Stomach (tissue), 4 donors: ENCODE data around the gene KIRREL3.

Experiments
- EP300 ChIP-seq: sonication (generic); formaldehyde crosslinking; IDR thresholded peaks from one replicate; pipeline ENCODE4 v1.6.1; 2017; ENCODE audit warnings: antibody characterized with exemption
- POLR2A ChIP-seq, 4 donors: fragments of 450-650 bp; IDR thresholded peaks; one replicate each; pipeline ENCODE4 v1.6.1; 2016; ENCODE audit warnings: antibody characterized with exemption in 4 of 4, control low read depth in 2 of 4, mild to moderate bottlenecking in 1 of 4, moderate library complexity in 1 of 4
- POLR2AphosphoS5 ChIP-seq, 3 donors: sonication (generic); formaldehyde crosslinking; IDR thresholded peaks; one replicate each; pipeline ENCODE4 v1.6.1; 2016; ENCODE audit warnings: antibody characterized with exemption in 3 of 3
- TF ChIP-seq, protein P1 (sequence below), 7 experiments: fragments of 450-650 bp in 4 of 7; fragments of 200-600 bp in 3 of 7; sonication (generic) in 3 of 7; IDR thresholded peaks; one replicate each; pipeline ENCODE4 v1.5.1; 2016 to 2019; ENCODE audit warnings: antibody characterized with exemption in 7 of 7, control low read depth in 2 of 7, mild to moderate bottlenecking in 1 of 7

DNA sequence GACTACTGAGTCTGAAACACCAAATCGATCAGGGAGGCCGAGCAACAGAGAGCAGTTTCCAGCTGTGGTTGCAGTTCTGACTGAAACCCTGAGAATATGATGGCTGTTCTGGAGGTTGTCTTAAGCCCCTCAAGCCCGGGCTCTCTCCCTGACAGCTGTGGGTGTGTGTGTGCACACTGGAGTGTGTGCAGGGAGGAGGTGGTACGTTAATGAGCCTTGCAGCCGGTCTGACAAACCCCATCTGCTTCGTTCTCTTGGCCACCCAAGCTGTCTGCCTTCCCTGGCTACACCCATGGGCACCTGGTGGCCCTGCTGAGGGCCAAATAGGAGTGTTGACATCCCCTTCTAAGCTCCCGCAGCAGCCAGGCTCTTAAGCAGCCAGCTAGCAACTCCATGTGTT, 189.8 kb downstream of the KIRREL3 start:
- TF ChIP-seq, protein P1, sequence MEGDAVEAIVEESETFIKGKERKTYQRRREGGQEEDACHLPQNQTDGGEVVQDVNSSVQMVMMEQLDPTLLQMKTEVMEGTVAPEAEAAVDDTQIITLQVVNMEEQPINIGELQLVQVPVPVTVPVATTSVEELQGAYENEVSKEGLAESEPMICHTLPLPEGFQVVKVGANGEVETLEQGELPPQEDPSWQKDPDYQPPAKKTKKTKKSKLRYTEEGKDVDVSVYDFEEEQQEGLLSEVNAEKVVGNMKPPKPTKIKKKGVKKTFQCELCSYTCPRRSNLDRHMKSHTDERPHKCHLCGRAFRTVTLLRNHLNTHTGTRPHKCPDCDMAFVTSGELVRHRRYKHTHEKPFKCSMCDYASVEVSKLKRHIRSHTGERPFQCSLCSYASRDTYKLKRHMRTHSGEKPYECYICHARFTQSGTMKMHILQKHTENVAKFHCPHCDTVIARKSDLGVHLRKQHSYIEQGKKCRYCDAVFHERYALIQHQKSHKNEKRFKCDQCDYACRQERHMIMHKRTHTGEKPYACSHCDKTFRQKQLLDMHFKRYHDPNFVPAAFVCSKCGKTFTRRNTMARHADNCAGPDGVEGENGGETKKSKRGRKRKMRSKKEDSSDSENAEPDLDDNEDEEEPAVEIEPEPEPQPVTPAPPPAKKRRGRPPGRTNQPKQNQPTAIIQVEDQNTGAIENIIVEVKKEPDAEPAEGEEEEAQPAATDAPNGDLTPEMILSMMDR (IDR thresholded peaks at IDR 0.05): no peak
- TF ChIP-seq POLR2A (IDR thresholded peaks at IDR 0.05) (no peak), POLR2AphosphoS5 (IDR thresholded peaks at IDR 0.05) (no peak), EP300 (no peak)
